ENCODE data around the gene GRIK1. TPM values are rescaled to one million over a fixed set of nuclear protein-coding genes. Genes with fewer than 3 reads are reported as not detected.

GRIK1 gene
- total RNA-seq, 2 experiments from 2014 or later, result not detected

DNA sequence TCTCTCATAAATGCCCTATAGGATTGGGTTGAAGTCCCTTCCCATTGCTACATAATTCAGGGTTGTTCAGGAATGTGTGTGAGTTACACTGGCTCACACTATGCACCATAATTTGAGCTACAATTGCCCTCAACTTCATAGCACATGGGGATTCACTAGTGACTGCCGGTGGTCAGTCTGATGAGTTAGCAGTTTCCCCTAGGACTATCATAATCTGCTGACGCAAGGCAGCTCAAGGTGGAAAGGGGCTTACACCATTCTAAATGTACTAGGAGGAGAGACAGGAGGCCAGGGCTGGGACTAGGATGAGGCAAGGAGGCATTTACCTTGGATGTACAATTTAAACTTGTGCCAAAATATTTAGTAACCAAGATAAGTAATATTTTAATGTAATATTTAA is 224.7 kb downstream of the GRIK1 start:
- H3K4me1 Mint-ChIP-seq (ENCODE audit: low read depth), result no peaks in the 10 kb centered on the region
- ChIA-PET POLR2A (no interaction called here), CTCF (interaction anchor here (1.6 kb wide), 1 partner anchor 11 kb away, joined by 4 read pairs; no protein-coding TSS in a partner anchor)
- H3K36me3 Mint-ChIP-seq (ENCODE audit: low read depth), result no peaks in the 10 kb centered on the region
- no peak for DNase-seq
- no peak overlapping the region for H3K27ac Mint-ChIP-seq
- H3K27me3 Mint-ChIP-seq, result peaks cover 2% of the 10 kb centered on the region
- no peak for ATAC-seq
- TF ChIP-seq, protein P1, sequence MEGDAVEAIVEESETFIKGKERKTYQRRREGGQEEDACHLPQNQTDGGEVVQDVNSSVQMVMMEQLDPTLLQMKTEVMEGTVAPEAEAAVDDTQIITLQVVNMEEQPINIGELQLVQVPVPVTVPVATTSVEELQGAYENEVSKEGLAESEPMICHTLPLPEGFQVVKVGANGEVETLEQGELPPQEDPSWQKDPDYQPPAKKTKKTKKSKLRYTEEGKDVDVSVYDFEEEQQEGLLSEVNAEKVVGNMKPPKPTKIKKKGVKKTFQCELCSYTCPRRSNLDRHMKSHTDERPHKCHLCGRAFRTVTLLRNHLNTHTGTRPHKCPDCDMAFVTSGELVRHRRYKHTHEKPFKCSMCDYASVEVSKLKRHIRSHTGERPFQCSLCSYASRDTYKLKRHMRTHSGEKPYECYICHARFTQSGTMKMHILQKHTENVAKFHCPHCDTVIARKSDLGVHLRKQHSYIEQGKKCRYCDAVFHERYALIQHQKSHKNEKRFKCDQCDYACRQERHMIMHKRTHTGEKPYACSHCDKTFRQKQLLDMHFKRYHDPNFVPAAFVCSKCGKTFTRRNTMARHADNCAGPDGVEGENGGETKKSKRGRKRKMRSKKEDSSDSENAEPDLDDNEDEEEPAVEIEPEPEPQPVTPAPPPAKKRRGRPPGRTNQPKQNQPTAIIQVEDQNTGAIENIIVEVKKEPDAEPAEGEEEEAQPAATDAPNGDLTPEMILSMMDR (IDR thresholded peaks at IDR 0.05), result no peak
- H3K9me3 Mint-ChIP-seq, result peaks cover 5% of the 10 kb centered on the region
- intact Hi-C loops (cut with micrococcal nuclease), result no loop called here
- no peak overlapping the region for H3K4me3 Mint-ChIP-seq

DNA sequence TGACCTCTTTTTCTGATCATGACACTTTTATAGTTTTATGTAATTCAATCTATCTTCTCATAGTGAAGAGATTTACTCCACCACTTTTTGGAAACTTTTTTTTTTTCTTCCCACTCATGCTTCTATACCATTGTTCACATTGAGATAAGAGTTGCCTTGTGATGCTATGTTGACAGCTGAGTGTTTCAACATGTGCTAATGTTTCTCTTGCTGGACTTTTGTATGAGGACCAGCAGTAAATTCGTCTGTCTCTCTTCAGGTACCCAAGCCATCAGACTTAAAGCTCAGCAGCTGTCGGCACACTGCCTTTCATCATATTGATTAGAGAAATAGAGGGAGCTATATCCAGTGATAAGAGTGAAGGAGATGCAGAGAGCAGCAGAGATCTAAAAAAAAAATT is 227.0 kb downstream of the GRIK1 start:
- Mint-ChIP-seq H3K36me3 (ENCODE audit: low read depth) (no peaks in the 10 kb centered on the region), H3K27ac (no peak overlapping the region), H3K4me1 (ENCODE audit: low read depth) (no peaks in the 10 kb centered on the region), H3K27me3 (peaks cover 2% of the 10 kb centered on the region), H3K9me3 (peaks cover 5% of the 10 kb centered on the region), H3K4me3 (no peak overlapping the region)
- CTCF ChIA-PET, result no interaction called here
- intact Hi-C loops (cut with micrococcal nuclease), result no loop called here
- ATAC-seq, result no peak
- TF ChIP-seq, protein P1 (IDR thresholded peaks at IDR 0.05), result no peak
- POLR2A ChIA-PET, result no interaction called here
- no peak for DNase-seq

DNA sequence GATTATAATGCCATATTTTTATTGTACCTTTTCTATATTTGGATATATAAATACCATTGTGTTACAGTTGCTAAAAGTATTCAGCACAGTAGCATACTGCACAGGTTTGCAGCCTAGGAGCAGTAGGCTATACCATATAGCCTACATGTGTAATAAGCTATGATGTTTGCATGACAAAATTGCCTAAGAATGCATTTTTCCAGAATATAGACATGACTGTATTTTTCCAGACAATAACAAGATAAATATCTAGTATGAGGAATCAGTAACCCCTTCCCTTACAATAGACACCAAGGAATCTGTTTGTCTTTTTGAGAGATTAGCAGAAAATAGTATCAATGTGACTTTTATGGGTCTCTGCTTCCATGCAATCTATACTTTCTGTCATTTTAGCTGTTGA is 228.6 kb downstream of the GRIK1 start:
- TF ChIP-seq, protein P1 (IDR thresholded peaks at IDR 0.05), result no peak
- ATAC-seq, result no peak
- no peak overlapping the region for H3K4me3 Mint-ChIP-seq

DNA sequence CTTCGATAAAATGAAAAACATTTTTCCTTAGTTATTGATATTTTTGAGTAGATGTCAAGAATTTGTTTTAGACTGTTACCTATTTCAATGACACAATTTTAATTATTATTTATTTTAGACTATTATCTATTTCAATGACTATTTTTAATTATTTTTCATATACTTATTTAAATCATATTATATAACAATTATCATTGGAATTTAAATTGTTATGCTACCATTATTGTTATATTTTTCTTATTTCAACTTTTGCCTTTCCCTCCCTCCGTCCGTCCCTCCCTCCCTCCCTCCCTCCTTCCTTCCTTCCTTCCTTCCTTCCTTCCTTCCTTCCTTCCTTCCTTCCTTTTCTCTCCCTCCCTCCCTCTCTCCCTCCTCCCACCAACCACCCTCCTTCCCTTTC is 229.3 kb downstream of the GRIK1 start:
- Mint-ChIP-seq H3K27ac (no peak overlapping the region), H3K27me3 (peaks cover 2% of the 10 kb centered on the region), H3K9me3 (no peaks in the 10 kb centered on the region), H3K36me3 (ENCODE audit: low read depth) (no peaks in the 10 kb centered on the region), H3K4me1 (ENCODE audit: low read depth) (no peaks in the 10 kb centered on the region), H3K4me3 (no peak overlapping the region)
- CTCF ChIA-PET, result no interaction called here
- TF ChIP-seq, protein P1 (IDR thresholded peaks at IDR 0.05), result no peak
- intact Hi-C loops (cut with micrococcal nuclease), result no loop called here
- no peak for ATAC-seq
- DNase-seq, result no peak
- POLR2A ChIA-PET, result no interaction called here

More for the DNA sequence above, 228.6 kb downstream of the GRIK1 start:
- Mint-ChIP-seq H3K9me3 (peaks cover 4% of the 10 kb centered on the region), H3K27me3 (peaks cover 2% of the 10 kb centered on the region), H3K27ac (no peak overlapping the region), H3K36me3 (ENCODE audit: low read depth) (no peaks in the 10 kb centered on the region), H3K4me1 (ENCODE audit: low read depth) (no peaks in the 10 kb centered on the region)
- intact Hi-C loops (cut with micrococcal nuclease), result no loop called here
- ChIA-PET CTCF (no interaction called here), POLR2A (no interaction called here)
- DNase-seq, result no peak

DNA sequence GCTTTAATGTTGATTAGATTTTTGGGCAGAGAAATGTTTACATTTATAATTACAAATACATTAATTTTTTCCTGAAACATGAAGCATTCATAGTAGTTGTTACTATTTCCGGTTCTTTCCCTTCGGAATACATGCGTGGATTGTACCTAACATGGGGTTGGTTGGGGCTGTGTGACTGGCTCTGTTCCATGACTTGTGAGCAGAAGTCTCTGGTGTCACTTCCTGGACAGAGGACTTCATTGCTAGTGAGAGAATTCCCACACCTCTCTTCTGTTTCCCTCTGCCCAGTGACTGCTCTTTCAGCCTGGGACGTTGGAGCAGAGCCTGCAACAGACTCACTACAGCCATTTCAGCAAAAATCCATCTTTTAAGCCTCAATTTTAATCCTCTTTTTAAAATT is 231.4 kb downstream of the GRIK1 start:
- H3K4me1 Mint-ChIP-seq (ENCODE audit: low read depth), result no peaks in the 10 kb centered on the region
- no peak for DNase-seq
- H3K36me3 Mint-ChIP-seq (ENCODE audit: low read depth), result no peaks in the 10 kb centered on the region
- ChIA-PET POLR2A (no interaction called here), CTCF (no interaction called here)
- no peak for ATAC-seq
- intact Hi-C loops (cut with micrococcal nuclease), result no loop called here
- H3K27me3 Mint-ChIP-seq, result peaks cover 2% of the 10 kb centered on the region
- no peak overlapping the region for H3K4me3 Mint-ChIP-seq
- no peaks in the 10 kb centered on the region for H3K9me3 Mint-ChIP-seq
- no peak overlapping the region for H3K27ac Mint-ChIP-seq
- TF ChIP-seq, protein P1 (IDR thresholded peaks at IDR 0.05), result no peak
